Epithelial cell of proximal tubule (primary cell): ENCODE measurements around the gene TMEM130. TPM values are rescaled to one million over a fixed set of nuclear protein-coding genes. Genes with fewer than 3 reads are reported as not detected.

Experiments used
- DNase-seq: peaks from one replicate; pipeline ENCODE4 v3.0.0-alpha.2; 2011; ENCODE audit warnings: low read depth
- H3K4me3 ChIP-seq: 2 replicates; pipeline ENCODE4 v1.5.1; 2011; ENCODE audit warnings: low read depth, mild to moderate bottlenecking, low read length
- total RNA-seq: library from RNA; depleted of rRNA; stranded (reverse); fragments of >200 nt; gene quantifications from 2 replicates; pipeline ENCODE4 v1.2.3, GENCODE V29; 2015
- TF ChIP-seq, protein P1 (sequence below): conservative IDR thresholded peaks from 2 replicates; pipeline ENCODE4 v1.5.1; 2012; ENCODE audit warnings: low read depth, mild to moderate bottlenecking, low read length

TMEM130 gene
- total RNA-seq, 1 donor from 2014 or later = 2.4 TPM

DNA sequence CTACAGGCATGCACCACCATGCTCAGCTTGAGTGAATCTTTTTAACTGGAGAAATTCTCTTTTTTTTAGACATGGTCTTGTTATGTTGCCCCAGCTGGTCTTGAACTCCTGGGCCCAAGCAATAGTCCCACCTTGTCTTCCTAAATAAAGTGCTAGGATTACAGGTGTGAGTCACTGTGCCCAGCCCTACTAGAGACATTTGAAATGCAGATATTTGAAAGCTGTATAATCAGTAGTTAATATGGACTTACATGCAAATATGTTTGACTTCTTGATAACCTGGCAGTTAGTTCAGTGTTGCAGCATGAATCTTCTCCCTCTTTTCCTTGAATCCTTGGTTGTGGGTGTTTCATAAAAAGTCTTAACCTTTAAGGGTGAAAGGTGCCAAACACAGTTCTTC is 17.2 kb upstream of the TMEM130 start:
- DNase-seq = no peak
- H3K4me3 ChIP-seq = no peak overlapping the region
- TF ChIP-seq, protein P1, sequence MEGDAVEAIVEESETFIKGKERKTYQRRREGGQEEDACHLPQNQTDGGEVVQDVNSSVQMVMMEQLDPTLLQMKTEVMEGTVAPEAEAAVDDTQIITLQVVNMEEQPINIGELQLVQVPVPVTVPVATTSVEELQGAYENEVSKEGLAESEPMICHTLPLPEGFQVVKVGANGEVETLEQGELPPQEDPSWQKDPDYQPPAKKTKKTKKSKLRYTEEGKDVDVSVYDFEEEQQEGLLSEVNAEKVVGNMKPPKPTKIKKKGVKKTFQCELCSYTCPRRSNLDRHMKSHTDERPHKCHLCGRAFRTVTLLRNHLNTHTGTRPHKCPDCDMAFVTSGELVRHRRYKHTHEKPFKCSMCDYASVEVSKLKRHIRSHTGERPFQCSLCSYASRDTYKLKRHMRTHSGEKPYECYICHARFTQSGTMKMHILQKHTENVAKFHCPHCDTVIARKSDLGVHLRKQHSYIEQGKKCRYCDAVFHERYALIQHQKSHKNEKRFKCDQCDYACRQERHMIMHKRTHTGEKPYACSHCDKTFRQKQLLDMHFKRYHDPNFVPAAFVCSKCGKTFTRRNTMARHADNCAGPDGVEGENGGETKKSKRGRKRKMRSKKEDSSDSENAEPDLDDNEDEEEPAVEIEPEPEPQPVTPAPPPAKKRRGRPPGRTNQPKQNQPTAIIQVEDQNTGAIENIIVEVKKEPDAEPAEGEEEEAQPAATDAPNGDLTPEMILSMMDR = no peak

DNA sequence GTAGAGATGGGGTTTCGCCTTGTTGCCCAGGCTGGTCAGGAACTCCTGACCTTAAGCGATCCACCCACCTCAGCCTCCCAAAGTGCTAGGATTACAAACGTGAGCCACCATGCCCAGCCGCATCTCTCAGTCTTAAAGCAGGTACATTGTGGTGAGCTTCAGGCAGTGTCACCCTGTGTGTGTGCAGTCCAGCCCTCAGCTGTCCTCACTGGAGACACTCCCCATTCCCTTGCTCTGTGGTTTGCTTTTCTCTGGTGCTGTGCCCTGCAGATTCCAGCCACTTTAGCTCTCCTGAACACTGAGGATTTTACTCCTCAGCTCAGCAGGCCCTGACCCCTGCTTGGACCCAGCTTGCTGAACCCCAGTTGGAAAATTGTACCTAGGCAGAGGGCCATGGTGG is 14.6 kb upstream of the TMEM130 start:
- H3K4me3 ChIP-seq = no peak overlapping the region
- TF ChIP-seq, protein P1 = no peak
- no peak for DNase-seq

DNA sequence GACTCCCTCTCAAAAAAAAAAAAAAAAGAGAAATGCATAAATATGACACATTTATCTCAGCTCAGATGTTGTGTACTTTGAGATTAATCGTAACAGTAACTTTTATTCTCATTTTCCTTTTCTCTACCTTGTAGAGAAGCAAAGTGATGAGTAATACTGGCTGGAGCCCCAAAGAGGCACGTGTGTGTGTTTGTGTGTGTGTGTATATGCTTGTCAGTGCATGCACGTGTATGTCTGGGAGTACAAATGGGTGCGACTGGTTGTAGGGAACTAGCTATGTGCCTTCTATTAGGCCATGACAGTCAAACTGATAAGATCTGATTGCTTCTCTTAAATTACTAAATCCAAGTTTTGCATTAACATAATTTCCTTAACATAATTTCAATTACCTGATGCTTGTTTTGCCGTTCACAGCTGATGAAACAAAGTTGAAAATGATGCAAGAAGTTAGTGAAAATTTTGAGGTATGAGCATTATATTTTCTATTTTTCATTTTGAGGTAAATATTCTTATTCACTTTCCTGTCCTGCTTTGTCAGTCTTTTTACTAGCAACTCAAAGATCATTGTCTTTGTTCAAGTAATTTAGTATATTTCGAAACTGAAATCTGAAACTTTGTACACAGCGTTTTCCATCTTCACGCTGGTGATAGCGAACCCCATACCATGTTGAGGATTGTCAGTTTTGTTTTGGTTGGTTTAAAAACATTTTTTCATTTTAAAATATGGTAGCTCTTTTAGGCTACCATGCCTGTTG is 11.9 kb upstream of the TMEM130 start:
- TF ChIP-seq, protein P1 = no peak
- H3K4me3 ChIP-seq = no peak overlapping the region
- DNase-seq = no peak

DNA sequence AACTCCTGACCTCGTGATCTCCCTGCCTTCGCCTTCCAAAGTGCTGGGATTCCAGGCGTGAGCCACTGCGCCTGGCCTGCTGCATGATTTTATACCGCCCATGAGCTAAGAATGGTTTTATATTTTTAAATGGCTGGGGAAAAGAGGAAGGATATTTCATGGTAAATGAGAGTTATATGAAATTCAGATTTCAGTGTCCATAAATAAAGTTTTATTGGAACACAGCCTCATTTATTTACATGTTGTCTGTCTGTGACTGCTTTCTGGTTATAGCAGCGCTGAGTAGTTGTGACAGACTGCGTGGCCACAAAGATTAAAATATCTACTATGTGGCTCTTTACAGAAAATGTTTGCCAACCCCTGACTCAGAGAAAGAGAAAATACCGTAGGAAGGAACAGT is 10.7 kb upstream of the TMEM130 start:
- no peak for DNase-seq
- TF ChIP-seq, protein P1 = no peak
- H3K4me3 ChIP-seq = no peak overlapping the region

DNA sequence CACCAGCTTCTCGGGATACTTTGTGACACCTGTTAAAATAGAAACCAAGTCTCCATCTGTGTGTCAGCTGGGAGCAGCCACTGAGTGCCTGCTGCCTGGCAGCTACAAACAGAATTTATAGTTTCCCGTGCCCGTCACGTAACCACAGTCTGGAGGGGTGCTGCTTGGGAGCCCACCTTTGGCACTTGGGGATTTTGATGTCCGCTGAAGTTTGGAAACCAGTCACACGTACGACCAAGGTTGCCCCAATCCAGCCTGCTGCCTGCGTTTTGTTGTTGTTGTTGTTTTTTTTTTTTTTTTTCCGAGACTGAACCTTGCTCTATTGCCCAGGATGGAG is 10.1 kb upstream of the TMEM130 start:
- peak overlapping the region; percentile 99 for H3K4me3 ChIP-seq
- TF ChIP-seq, protein P1 = no peak
- DNase-seq = no peak

DNA sequence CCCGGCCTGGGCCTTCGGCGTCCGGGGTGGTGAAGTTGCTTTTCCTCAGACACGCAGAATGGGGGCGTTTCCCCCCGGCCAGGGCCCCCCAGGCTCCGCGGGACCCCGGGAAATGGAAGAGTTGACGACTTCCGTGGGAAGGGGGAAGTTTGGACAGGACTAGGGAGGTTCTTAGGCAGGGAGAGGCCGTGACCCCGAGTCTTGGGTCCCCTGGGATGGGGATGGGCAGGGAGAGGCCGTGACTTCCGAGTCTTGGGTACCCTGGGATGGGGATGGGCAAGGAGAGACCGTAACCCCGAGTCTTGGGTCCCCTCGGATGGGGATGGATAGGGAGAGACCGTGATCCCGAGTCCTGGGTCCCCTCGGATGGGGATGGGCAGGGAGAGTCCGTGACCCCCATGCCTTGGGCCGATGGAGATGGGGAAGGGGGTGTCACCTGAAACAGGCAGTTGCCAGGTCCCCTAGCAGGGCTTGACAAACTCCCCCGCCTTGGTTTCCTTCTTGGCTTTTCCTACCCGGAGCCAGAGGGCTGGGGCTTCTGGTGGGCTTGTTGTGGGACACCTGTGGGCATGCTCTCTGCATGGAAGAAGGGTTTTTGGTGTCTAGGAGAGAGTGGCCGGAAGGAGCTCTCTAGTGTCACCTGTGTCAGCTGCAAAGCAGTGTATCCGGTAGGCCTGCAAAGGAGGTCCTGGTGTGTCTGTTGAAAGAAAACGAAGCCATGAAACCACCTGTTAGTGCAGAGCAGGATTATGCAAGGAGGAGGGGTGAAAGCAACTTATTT is 9.6 kb upstream of the TMEM130 start:
- DNase-seq = peak; percentile 19
- TF ChIP-seq, protein P1 = peak; percentile 46
- peak overlapping the region; percentile 99 for H3K4me3 ChIP-seq
